BJ (cell line): ENCODE results near the gene PRKAR1A. TPM values are rescaled to one million over a fixed set of nuclear protein-coding genes. Genes with fewer than 3 reads are reported as not detected.
A peak's percentile ranks its signal among the peaks of the same experiment; 100 is the strongest.
"Not testable (repeated sequence)": the region's sequence is repeated elsewhere in the genome, so short reads cannot be mapped to it uniquely, and the experiment has no call there.

Experiments used
- CTCF ChIA-PET: fragments of 350-600 bp; formaldehyde crosslinking; extraction: SDS; loops from one replicate; lab custom pipeline; 2021; ENCODE audit warnings: antibody characterized with exemption, inconsistent platforms; lab: Yijun Ruan, JAX
- POLR2A ChIA-PET: fragments of 300-600 bp; sonication (Branson Sonifier 250); formaldehyde crosslinking; extraction: SDS; loops from one replicate; lab custom pipeline; 2021; ENCODE audit warnings: antibody characterized with exemption; lab: Charles Lee
- DNase-seq: peaks from one replicate; pipeline ENCODE4 v3.0.0-alpha.2; 2011; ENCODE audit warnings: low read depth
- H3K27me3 ChIP-seq: 2 replicates; pipeline ENCODE4 v1.6.0; 2011; ENCODE audit warnings: low read length; ENCODE audit not compliant: control insufficient read depth, insufficient read depth
- H3K36me3 ChIP-seq: 2 replicates; pipeline ENCODE4 v1.5.1; 2011; ENCODE audit warnings: low read length; ENCODE audit not compliant: control insufficient read depth, insufficient read depth
- H3K4me3 ChIP-seq: 2 replicates; pipeline ENCODE4 v1.5.1; 2011; ENCODE audit warnings: low read depth, mild to moderate bottlenecking, control low read depth, low read length
- polyA plus RNA-seq: library from polyadenylated mRNA; depleted of rRNA; stranded (reverse); fragments of >200 nt; gene quantifications from 2 replicates; pipeline ENCODE4 v1.2.3, GENCODE V29; 2011
- TF ChIP-seq, protein P1 (sequence below): IDR thresholded peaks from 2 replicates; pipeline ENCODE4 v1.5.1; 2011; ENCODE audit warnings: low read depth, mild to moderate bottlenecking, control low read depth, inconsistent platforms, low read length, moderate library complexity; ENCODE audit not compliant: insufficient read depth

PRKAR1A gene
- polyA plus RNA-seq, 1 experiment, result 228 TPM

DNA sequence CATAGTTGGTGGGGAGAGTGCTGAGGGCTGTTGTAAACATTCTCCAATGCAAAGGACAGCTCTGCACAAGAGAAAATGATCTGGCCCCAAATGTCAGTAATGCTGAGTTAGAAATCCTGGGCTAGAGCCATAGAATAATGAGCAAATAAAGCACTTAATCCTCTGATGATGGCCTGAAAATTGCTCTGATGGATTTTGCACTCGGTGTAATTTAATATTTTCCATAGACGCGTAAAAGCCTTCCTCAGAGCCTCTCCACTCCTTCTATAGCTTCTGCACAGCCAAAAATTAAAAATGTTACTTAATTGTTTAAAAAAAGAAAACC is 65.2 kb downstream of the PRKAR1A start:
- CTCF ChIA-PET, result interaction anchor here (0.8 to 3.3 kb wide), 11 partner anchors 9 to 180 kb away, joined by 3 to 18 read pairs (median 3); no protein-coding TSS in a partner anchor
- H3K27me3 ChIP-seq, result no peaks in the 10 kb centered on the region
- no peaks in the 10 kb centered on the region for H3K36me3 ChIP-seq
- POLR2A ChIA-PET, result no interaction called here
- no peak overlapping the region for H3K4me3 ChIP-seq
- TF ChIP-seq, protein P1, sequence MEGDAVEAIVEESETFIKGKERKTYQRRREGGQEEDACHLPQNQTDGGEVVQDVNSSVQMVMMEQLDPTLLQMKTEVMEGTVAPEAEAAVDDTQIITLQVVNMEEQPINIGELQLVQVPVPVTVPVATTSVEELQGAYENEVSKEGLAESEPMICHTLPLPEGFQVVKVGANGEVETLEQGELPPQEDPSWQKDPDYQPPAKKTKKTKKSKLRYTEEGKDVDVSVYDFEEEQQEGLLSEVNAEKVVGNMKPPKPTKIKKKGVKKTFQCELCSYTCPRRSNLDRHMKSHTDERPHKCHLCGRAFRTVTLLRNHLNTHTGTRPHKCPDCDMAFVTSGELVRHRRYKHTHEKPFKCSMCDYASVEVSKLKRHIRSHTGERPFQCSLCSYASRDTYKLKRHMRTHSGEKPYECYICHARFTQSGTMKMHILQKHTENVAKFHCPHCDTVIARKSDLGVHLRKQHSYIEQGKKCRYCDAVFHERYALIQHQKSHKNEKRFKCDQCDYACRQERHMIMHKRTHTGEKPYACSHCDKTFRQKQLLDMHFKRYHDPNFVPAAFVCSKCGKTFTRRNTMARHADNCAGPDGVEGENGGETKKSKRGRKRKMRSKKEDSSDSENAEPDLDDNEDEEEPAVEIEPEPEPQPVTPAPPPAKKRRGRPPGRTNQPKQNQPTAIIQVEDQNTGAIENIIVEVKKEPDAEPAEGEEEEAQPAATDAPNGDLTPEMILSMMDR, result no peak
- DNase-seq, result no peak

DNA sequence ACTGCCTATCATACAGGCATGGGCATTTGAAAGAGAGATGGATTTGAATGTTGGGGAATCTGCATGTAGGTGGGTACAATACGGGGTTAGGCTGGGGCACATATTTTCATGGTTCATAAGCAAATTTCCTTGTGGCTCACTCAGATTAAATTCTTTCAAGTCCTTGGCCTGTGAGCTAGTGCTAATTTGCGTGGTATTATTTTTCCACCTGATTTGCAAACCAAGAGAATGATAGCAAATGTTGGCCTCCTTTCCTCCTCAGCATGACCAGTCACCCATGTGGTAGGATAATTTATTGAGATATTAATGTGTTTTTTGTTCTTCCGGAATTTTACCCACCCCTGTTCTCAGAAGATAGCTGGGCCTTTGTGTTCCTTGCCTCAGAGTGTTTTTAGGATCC is 66.0 kb downstream of the PRKAR1A start:
- POLR2A ChIA-PET, result no interaction called here
- CTCF ChIA-PET, result interaction anchor here (1.3 to 3.3 kb wide), 3 partner anchors 10 to 179 kb away, joined by 3 to 18 read pairs (median 6); no protein-coding TSS in a partner anchor
- H3K36me3 ChIP-seq, result no peaks in the 10 kb centered on the region
- DNase-seq, result no peak
- TF ChIP-seq, protein P1, result no peak
- H3K4me3 ChIP-seq, result no peak overlapping the region
- no peaks in the 10 kb centered on the region for H3K27me3 ChIP-seq

DNA sequence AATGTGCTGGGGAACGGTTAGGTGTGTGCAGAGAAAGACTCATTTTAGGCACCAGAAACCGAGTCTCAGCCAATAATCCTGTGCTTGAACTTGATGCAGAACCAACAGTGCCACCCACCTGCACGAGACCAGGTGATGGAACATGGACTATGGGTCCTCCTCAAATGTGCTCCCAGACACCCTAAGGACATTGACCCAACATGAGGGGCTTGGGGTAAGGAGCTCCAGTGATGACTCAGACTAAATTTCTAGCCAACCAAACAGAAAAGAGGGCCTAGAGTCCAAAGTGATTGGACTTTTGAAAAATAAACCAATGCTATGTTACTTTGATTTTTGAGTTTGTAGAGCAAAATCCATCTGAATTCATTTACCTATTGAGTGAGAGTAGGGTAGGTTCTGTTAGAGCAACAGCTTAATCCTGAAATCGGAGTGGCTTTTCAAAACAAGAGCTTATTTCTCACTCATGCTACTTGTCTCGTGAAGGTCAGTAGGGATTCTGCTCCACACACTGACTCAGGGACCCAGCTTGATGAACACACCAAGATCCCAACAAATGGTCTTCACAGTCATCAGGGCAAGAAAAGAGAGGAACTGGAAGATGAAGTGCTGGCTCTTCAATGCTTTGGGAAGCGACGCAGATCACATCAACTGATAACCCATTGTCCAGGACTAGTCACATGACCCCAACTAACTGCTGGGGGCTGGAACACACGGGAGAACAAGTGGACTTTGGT is 67.1 kb downstream of the PRKAR1A start:
- Histone ChIP-seq H3K27me3 (no peaks in the 10 kb centered on the region), H3K36me3 (no peaks in the 10 kb centered on the region), H3K4me3 (no peak overlapping the region)
- ChIA-PET POLR2A (no interaction called here), CTCF (interaction anchor here (1.3 to 1.6 kb wide), 3 partner anchors 14 to 41 kb away, joined by 3 to 9 read pairs (median 5); no protein-coding TSS in a partner anchor)
- TF ChIP-seq, protein P1, result no peak
- no peak for DNase-seq

DNA sequence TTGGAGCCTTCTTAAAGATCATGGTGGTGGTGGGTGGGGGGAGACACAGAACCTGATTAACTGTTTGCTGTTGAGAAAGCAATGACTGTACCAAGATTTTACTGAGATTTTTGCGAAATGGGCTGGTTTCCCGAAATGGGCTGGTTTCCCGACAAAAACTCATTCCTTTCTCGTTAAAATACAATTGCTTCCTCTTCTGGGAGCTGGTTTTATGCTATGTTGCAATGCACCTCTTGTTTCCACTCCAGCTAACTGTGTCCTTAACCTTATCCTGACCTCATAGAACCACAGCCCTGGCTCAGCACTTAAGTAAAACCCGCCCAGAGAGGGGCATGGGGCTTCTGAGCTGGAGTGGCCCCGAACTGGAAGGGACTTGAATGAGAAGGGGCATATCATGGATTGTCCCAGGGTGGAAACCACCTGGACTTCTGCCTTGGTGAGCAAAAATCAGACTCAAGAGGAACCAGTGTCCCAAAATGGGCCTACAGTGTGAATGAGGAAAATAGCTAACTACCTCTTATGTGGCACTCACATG is 68.1 kb downstream of the PRKAR1A start:
- Histone ChIP-seq H3K36me3 (no peaks in the 10 kb centered on the region), H3K4me3 (no peak overlapping the region), H3K27me3 (no peaks in the 10 kb centered on the region)
- TF ChIP-seq, protein P1, result no peak
- DNase-seq, result peak; percentile 73
- POLR2A ChIA-PET, result no interaction called here
- CTCF ChIA-PET, result interaction anchor here (0.5 to 1.6 kb wide), 5 partner anchors 13 to 47 kb away, joined by 3 to 9 read pairs (median 5); no protein-coding TSS in a partner anchor

DNA sequence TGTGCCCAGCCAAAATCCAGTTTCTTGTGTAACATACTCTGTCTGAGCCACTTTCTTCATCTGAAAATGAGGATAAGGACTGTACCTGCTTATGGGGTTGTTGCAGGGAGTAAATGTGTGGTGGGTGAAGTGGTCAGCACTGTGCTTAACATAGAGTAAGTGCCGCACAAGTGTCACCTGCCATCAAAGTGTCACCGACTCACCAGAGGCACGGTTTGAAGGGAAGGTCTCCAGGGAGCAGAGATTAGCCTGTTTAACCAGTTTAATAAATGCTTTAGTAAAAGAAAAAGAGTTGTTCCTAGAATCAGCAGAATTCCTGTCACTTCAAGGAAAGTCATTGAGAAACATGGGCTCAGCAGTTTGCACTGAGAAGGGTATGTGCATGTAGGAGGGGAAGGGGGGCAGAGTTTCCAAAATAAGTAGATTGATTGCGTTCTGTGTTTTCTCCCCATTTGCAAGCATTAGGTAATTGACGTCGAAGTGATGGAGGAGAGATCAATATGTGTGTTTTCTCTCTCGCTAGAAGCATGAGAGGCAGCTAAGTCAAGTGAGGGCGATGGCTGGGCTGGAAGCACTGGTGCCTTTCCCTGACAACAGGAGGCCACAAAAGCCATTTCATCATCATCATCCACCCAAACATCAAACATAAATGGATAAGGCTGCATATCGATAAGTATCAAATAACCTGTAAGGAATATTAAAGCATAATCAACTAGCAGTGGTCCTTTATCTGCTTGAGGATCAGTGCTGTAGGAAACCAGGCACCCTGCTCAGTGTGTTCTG is 69.8 kb downstream of the PRKAR1A start:
- Histone ChIP-seq H3K36me3 (no peaks in the 10 kb centered on the region), H3K4me3 (no peak overlapping the region), H3K27me3 (no peaks in the 10 kb centered on the region; the same call in 1 of the 2 replicates)
- TF ChIP-seq, protein P1, result no peak
- ChIA-PET CTCF (interaction anchor here (0.7 kb wide), 1 partner anchor 32 kb away, joined by 3 read pairs; no protein-coding TSS in a partner anchor), POLR2A (no interaction called here)
- DNase-seq, result no peak

DNA sequence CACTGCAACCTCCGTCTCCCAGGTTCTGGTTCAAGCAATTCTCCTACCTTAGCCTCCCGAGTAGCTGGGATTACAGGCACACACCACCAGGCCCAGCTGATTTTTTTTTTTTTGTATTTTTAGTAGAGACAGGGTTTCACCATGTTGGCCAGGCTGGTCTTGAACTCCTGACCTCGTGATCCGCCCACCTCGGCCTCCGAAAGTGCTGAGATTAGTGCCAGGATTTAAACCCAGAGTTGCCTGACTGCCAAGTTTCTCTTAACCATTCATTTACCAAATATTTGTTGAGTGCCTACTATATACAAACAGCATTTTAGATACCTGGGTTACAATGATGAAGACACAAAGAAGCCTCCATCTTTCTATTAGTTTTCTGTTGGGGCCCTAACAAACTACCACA is 70.6 kb downstream of the PRKAR1A start:
- DNase-seq, POLR2A ChIA-PET: not testable (repeated sequence)
- CTCF ChIA-PET, result interaction anchor here (0.7 kb wide), 1 partner anchor 32 kb away, joined by 3 read pairs; no protein-coding TSS in a partner anchor

More for the DNA sequence above, 70.6 kb downstream of the PRKAR1A start:
- not testable (repeated sequence) for H3K4me3 ChIP-seq, H3K36me3 ChIP-seq, H3K27me3 ChIP-seq
